SK-N-MC (cell line): ENCODE data around the gene MAP4K4.

Experiments used
- EZH2 ChIP-seq: fragments of 200-600 bp; sonication (generic); IDR thresholded peaks from one replicate; pipeline ENCODE4 v1.6.1; 2017; ENCODE audit warnings: antibody characterized with exemption
- POLR2AphosphoS5 ChIP-seq: IDR thresholded peaks from 2 replicates; pipeline ENCODE4 v1.6.1; 2012; ENCODE audit warnings: mild to moderate bottlenecking, low read depth, low read length, borderline replicate concordance

DNA sequence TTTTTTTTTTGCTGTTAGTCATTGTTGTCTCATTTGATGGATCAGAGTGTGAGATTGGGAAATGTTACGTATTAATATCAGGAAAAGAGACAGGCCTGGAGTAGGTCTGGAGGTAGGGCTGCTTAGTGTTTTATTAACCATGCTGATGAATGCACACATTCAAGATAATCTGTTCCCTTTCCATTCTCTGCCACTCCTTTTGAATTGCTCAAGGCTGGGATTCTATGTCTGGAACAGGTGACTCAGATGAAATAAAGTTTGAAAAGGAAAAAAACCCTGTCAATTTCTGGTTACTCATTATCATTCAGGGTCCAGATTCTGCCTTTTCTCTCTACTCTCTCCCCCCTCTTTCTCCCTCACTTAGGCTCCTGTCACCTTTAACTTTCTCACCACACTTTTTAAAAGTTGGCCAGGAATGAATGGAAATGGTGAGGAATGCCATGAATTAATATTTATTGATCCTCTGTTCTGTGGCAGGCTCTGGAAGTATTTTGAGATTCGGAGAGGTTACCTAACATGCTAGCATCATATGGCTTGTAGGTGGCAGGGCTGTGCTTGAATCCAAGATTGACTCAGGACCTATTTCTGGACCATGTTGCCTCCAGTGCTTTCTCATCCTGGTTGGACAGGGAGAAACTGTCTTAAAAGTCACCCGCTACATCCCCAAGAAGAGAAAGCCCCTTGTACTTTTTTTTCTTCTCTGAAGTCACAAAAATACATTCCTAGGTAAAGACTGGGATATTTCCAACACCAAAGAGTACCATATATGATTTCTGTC lies 40.2 kb downstream of the MAP4K4 start:
- TF ChIP-seq EZH2 (no peak), POLR2AphosphoS5 (no peak)
